ENCODE data around the gene ADRM1. TPM values are rescaled to one million over a fixed set of nuclear protein-coding genes. Genes with fewer than 3 reads are reported as not detected.
A peak's percentile ranks its signal among the peaks of the same experiment; 100 is the strongest.

ADRM1 gene
- total RNA-seq, 4 donors from 2014 or later: 84.7 to 155 (median 146) TPM

DNA sequence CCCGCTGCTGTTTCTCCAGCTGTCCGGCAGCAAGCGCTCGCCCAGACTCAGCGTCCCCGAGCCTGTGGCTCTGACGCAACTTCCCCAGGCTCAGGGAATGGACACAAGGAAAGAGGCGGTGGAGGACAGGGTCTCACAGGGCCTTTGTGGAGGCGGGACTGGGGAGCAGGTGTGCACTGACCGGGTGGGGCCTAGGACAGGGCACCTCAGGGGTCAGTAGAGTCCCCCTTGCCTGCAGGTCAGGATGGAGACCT is 44.3 kb downstream of the ADRM1 start:
- no peak for TF ChIP-seq POLR2A (IDR thresholded peaks at IDR 0.05)
- no peak for TF ChIP-seq POLR2AphosphoS5 (IDR thresholded peaks at IDR 0.05)
- TF ChIP-seq, protein P1, sequence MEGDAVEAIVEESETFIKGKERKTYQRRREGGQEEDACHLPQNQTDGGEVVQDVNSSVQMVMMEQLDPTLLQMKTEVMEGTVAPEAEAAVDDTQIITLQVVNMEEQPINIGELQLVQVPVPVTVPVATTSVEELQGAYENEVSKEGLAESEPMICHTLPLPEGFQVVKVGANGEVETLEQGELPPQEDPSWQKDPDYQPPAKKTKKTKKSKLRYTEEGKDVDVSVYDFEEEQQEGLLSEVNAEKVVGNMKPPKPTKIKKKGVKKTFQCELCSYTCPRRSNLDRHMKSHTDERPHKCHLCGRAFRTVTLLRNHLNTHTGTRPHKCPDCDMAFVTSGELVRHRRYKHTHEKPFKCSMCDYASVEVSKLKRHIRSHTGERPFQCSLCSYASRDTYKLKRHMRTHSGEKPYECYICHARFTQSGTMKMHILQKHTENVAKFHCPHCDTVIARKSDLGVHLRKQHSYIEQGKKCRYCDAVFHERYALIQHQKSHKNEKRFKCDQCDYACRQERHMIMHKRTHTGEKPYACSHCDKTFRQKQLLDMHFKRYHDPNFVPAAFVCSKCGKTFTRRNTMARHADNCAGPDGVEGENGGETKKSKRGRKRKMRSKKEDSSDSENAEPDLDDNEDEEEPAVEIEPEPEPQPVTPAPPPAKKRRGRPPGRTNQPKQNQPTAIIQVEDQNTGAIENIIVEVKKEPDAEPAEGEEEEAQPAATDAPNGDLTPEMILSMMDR (IDR thresholded peaks at IDR 0.05): no peak
- no peak for TF ChIP-seq EP300 (IDR thresholded peaks at IDR 0.05)
- H3K4me3 ChIP-seq: no peak overlapping the region
- no peaks in the 10 kb centered on the region for H3K27me3 ChIP-seq
- no peak for DNase-seq (ENCODE audit: low spot score in 2 of 2)
- 80% methylated on average over 1 of the region's 10 CpGs for WGBS
- H3K27ac ChIP-seq: no peak overlapping the region
- H3K4me1 ChIP-seq: peaks cover 24% of the 10 kb centered on the region
- H3K36me3 ChIP-seq: peaks cover 42% of the 10 kb centered on the region
- H3K9me3 ChIP-seq: no peaks in the 10 kb centered on the region

DNA sequence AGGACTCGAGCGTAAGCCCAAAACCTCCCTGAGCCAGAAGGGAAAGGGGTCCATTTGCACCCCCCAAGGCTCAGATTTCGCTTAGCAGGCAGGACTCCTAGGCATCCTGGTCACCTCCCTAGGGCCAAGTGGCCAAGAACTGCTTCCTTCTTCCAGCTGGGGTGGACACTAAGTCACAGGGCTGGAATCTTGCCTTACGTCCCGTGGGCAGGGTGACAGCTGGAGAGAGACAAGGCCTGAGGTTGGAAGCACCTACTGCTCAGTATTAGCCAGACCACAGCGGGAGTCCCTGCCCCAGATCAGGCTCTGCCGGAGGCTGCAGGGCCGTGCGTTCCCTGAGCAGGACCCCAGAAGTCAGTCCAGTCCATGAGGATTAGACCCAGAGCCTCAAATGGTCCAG is 44.6 kb downstream of the ADRM1 start:
- Histone ChIP-seq H3K4me1 (peaks cover 28% of the 10 kb centered on the region), H3K27ac (no peak overlapping the region), H3K36me3 (peaks cover 44% of the 10 kb centered on the region), H3K4me3 (no peak overlapping the region), H3K9me3 (no peaks in the 10 kb centered on the region), H3K27me3 (no peaks in the 10 kb centered on the region)
- DNase-seq (ENCODE audit: low spot score in 2 of 2): no peak
- TF ChIP-seq EP300 (IDR thresholded peaks at IDR 0.05) (no peak), POLR2A (IDR thresholded peaks at IDR 0.05) (no peak), POLR2AphosphoS5 (IDR thresholded peaks at IDR 0.05) (no peak)
- TF ChIP-seq, protein P1 (IDR thresholded peaks at IDR 0.05): no peak
- WGBS: 100% methylated on average over 1 of the region's 9 CpGs

DNA sequence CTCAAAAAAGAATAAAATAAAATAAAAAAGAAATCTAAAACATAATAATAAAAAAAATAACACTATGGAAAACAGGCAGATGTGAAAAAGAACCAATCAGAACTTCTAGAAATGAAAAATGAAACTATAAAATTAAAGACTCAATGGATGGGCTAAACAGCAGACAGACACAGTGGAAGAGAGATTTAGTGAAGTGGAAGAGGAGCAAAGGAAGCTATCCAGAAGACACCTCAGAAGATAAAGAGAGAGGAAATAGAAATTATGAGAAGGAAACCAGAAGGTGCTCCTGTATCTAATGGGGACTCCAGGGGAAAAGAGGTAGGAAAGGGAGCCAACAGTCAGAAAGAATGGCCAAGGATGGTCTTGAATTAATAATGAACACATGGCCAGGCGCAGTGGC is 45.8 kb downstream of the ADRM1 start:
- Histone ChIP-seq H3K36me3 (peaks cover 44% of the 10 kb centered on the region), H3K4me3 (no peak overlapping the region), H3K4me1 (peaks cover 39% of the 10 kb centered on the region), H3K27ac (no peak overlapping the region), H3K27me3 (no peaks in the 10 kb centered on the region), H3K9me3 (no peaks in the 10 kb centered on the region)
- TF ChIP-seq POLR2A (IDR thresholded peaks at IDR 0.05) (no peak), EP300 (IDR thresholded peaks at IDR 0.05) (no peak), POLR2AphosphoS5 (IDR thresholded peaks at IDR 0.05) (no peak)
- TF ChIP-seq, protein P1 (IDR thresholded peaks at IDR 0.05): no peak
- 94% methylated on average over 1 of the region's 1 CpG for WGBS
- no peak for DNase-seq (ENCODE audit: low spot score in 2 of 2)

DNA sequence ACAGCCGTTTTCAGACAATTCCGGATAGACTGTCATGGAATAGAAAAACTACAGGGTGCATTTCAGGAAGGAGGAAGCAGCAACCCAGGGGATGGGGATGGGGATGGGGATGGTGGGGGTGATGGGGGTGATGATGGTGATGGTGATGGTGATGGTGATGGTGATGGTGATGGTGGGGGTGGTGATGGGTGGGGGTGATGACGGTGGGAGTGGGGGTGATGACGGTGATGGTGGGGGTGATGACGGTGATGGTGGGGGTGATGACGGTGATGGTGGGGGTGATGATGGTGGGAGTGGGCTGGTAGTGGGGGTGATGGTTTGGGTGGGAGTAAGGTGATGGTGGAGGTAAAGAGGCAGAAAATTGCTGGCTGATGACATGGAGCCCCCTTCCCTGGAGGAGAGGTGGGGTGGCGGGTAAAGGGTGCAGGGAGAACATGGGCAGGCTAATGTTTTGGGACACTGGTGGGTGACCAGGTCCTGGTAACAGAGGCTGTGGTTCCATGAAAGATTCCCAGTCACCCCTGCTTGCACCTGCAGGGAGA is 46.8 kb downstream of the ADRM1 start:
- Histone ChIP-seq H3K4me3 (no peak overlapping the region), H3K27me3 (no peaks in the 10 kb centered on the region), H3K9me3 (no peaks in the 10 kb centered on the region), H3K36me3 (peaks cover 42% of the 10 kb centered on the region), H3K4me1 (peaks cover 49% of the 10 kb centered on the region), H3K27ac (peak overlapping the region; percentile 86)
- no peak for DNase-seq (ENCODE audit: low spot score in 2 of 2)
- TF ChIP-seq POLR2AphosphoS5 (IDR thresholded peaks at IDR 0.05): no peak
- TF ChIP-seq POLR2A (IDR thresholded peaks at IDR 0.05): no peak
- TF ChIP-seq, protein P1 (IDR thresholded peaks at IDR 0.05): no peak
- no peak for TF ChIP-seq EP300 (IDR thresholded peaks at IDR 0.05)
- WGBS: 57% methylated on average over 6 of the region's 7 CpGs

DNA sequence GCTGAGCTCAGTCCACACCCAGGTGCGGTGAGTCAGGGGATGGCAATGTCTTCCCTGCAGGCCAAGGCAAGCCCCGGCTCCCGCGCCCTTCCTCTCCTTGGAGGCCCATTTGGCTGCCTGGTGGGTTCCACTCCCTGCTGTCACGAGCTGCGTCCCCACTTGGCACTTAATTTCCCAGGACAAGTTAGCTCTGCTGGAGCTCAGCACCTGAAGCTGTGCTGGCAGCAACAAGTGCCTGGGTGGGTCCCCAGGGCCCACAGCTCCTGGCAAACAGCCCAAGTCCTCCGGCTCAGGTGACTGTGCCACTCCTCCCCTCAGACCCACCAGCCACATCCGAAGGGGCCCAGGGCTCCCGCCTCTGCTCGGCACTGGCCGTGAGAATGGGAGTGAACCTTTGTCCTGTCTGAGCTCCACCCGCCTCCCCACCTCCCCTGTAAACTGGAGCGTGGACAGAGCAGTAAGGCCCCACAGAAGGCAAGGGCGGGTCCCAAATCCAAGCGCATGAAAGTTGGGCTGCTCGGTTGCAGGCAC is 47.4 kb downstream of the ADRM1 start:
- peaks cover 55% of the 10 kb centered on the region for H3K4me1 ChIP-seq
- H3K4me3 ChIP-seq: no peak overlapping the region
- no peak for DNase-seq (ENCODE audit: low spot score in 2 of 2)
- H3K9me3 ChIP-seq: no peaks in the 10 kb centered on the region
- TF ChIP-seq, protein P1 (IDR thresholded peaks at IDR 0.05): no peak
- TF ChIP-seq POLR2AphosphoS5 (IDR thresholded peaks at IDR 0.05) (peak in 1 of 3 donors; percentile 40), EP300 (IDR thresholded peaks at IDR 0.05) (no peak), POLR2A (IDR thresholded peaks at IDR 0.05) (no peak)
- peak overlapping the region; percentile 86 for H3K27ac ChIP-seq
- no CpG with 5 or more reads among the region's 16 CpGs for WGBS
- peaks cover 37% of the 10 kb centered on the region for H3K36me3 ChIP-seq
- no peaks in the 10 kb centered on the region for H3K27me3 ChIP-seq
